ENCODE measurements around the gene CWC27.

CWC27 gene

GRCh38 chr5:64766941-64767340 lies 1.8 kb upstream of the CWC27 start:
- no peak for TF ChIP-seq CTCF (IDR thresholded peaks at IDR 0.05; ENCODE audit: extremely low read depth, missing control alignments)
- no peak for DNase-seq (ENCODE audit: low spot score)

- DNase-seq (ENCODE audit: low spot score) = no peak
- no peak for TF ChIP-seq CTCF (IDR thresholded peaks at IDR 0.05; ENCODE audit: extremely low read depth, missing control alignments)
These were observed 772 bp upstream of the CWC27 start for GRCh38 chr5:64767959-64768357.

- no peak for DNase-seq (ENCODE audit: low spot score)
- no peak for TF ChIP-seq CTCF (IDR thresholded peaks at IDR 0.05; ENCODE audit: extremely low read depth, missing control alignments)
These were observed 1.1 kb downstream of the CWC27 start for GRCh38 chr5:64769855-64770254.

DNA sequence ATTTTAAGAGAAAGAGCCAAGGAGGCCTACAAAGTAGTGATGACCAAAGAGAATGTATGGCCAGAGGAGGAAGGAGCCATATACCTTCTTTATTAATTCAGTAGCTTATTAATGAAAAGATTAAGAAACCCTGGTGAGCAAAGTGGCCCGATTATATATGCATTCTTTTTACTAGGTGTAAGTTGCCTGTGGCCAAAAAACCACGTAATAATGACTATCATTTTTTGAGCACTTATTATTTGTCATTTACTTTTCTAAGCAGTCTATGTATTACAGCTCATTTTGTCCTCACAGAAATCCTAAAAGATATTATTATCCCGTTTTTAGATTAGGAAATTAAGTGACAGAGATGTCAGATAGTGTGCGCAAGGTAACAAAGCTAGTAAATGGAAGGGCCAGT lies 3.0 kb downstream of the CWC27 start:
- no peak for DNase-seq (ENCODE audit: low spot score)
- TF ChIP-seq CTCF (IDR thresholded peaks at IDR 0.05; ENCODE audit: extremely low read depth, missing control alignments) = no peak

GRCh38 chr5:64773533-64773932 lies 4.8 kb downstream of the CWC27 start:
- no peak for TF ChIP-seq CTCF (IDR thresholded peaks at IDR 0.05; ENCODE audit: extremely low read depth, missing control alignments)
- DNase-seq (ENCODE audit: low spot score) = peak; percentile 5

DNA sequence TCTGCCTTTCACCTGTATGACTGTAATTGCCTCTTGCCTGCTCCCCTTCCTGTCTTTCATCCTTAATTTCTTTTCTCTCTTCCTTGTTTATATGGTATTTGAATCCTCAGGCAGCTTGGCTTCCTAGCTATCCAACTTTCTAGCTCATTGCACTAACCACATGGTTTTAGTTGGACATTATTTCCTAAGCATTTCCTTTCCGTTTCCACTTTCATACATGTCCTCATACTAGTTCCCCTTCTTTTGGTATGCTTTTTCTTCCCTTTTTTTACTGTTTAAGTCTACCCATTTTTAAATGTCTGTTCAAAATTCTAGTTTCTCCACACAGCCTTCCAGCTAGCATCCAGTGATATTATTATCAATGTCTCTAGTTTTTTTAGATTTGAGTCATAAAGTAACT lies 6.6 kb downstream of the CWC27 start:
- no peak for DNase-seq (ENCODE audit: low spot score)
- no peak for TF ChIP-seq CTCF (IDR thresholded peaks at IDR 0.05; ENCODE audit: extremely low read depth, missing control alignments)

- TF ChIP-seq CTCF (IDR thresholded peaks at IDR 0.05; ENCODE audit: extremely low read depth, missing control alignments) = peak; percentile 61
- peak; percentile 18 for DNase-seq (ENCODE audit: low spot score)
These were observed 15.8 kb downstream of the CWC27 start for GRCh38 chr5:64784451-64785025.

Data from GM20000 (cell line).